IPS-15b (cell line): ENCODE measurements around the gene KIRREL3.

ENCODE experiments used
- H3K27me3 ChIP-seq: one replicate; pipeline ENCODE4 v1.6.1; 2013; ENCODE audit warnings: low read length; ENCODE audit not compliant: control insufficient read depth, insufficient read depth
- H3K36me3 ChIP-seq: one replicate; pipeline ENCODE4 v1.6.1; 2013; ENCODE audit warnings: low read length; ENCODE audit not compliant: control insufficient read depth, insufficient read depth
- H3K4me1 ChIP-seq: one replicate; pipeline ENCODE4 v1.6.1; 2013; ENCODE audit warnings: mild to moderate bottlenecking, low read length; ENCODE audit not compliant: control insufficient read depth, insufficient read depth
- H3K4me3 ChIP-seq: one replicate; pipeline ENCODE4 v1.5.1; 2013; ENCODE audit warnings: low read depth, low read length
- H3K9ac ChIP-seq: one replicate; pipeline ENCODE4 v1.6.1; 2013; ENCODE audit warnings: low read depth, mild to moderate bottlenecking, low read length
- H3K9me3 ChIP-seq: one replicate; pipeline ENCODE4 v1.6.1; 2013; ENCODE audit warnings: mild to moderate bottlenecking, low read length; ENCODE audit not compliant: control insufficient read depth, insufficient read depth

Gene KIRREL3

DNA sequence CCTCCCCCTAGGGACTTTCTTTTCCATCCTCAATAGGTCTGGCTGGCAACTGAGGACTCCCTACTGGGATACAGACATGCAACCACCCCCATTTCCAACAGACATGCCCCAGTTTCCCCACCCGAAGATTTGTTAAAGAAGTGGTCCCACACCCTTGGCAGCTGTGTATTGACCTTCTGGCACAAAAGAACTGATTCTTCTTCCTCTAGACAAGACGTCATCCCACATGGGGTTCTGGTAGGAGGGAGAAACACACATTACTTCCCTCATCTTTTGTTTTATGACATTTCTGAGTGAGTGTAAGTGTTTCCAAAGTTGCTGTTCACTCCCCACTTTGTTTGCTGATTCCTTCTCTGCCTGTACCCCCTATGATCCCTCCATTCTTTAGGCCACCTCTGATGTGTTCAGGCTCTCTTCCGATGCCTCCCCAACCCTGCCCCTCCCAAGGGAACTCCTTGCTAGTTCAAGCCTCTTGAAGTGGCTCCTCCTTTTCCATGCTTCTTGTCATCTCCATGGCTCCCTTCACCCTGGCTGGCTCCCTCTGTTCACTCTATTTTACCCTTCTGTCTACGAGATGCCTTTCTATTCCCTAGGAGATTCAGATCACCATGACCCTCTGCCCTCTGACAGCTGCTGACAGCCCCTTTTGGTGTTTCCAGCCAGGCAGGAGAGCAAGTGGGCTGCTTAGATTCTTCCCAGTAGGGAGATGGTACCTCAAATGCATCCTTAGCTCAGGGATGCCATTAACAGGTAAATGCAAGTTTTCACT, 4.3 kb downstream of the KIRREL3 start:
- no peaks in the 10 kb centered on the region for H3K9me3 ChIP-seq
- no peaks in the 10 kb centered on the region for H3K36me3 ChIP-seq
- peaks cover 52% of the 10 kb centered on the region for H3K27me3 ChIP-seq
- H3K4me3 ChIP-seq, result no peak overlapping the region
- H3K4me1 ChIP-seq, result peaks cover 4% of the 10 kb centered on the region
- H3K9ac ChIP-seq, result no peak overlapping the region

DNA sequence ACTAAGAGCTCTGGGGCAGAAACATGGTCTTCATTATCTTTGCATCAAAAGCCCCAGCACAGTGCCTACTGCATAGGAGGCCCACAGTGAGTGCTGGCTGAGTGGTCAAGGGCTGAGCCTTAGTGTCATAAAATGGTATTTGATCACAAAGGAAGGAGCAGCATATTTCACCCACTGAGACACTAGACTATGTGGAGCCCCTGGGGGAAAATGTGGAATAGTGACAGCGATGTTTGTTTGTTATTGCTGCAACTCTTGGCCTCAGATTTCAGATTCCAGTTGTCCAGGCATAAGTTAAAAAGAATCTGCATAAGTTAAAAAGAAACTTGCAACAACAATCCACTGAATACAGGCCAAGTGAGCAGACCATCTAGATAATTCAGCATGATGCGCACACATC, 7.0 kb downstream of the KIRREL3 start:
- peaks cover 2% of the 10 kb centered on the region for H3K4me1 ChIP-seq
- H3K27me3 ChIP-seq, result peaks cover 39% of the 10 kb centered on the region
- H3K9me3 ChIP-seq, result no peaks in the 10 kb centered on the region
- no peak overlapping the region for H3K4me3 ChIP-seq
- no peak overlapping the region for H3K9ac ChIP-seq
- no peaks in the 10 kb centered on the region for H3K36me3 ChIP-seq

- no peaks in the 10 kb centered on the region for H3K9me3 ChIP-seq
- H3K9ac ChIP-seq, result no peak overlapping the region
- no peaks in the 10 kb centered on the region for H3K36me3 ChIP-seq
- H3K4me1 ChIP-seq, result peaks cover 2% of the 10 kb centered on the region
- no peak overlapping the region for H3K4me3 ChIP-seq
- peaks cover 31% of the 10 kb centered on the region for H3K27me3 ChIP-seq
These were observed 7.8 kb downstream of the KIRREL3 start for GRCh38 chr11:126992804-126993111.

DNA sequence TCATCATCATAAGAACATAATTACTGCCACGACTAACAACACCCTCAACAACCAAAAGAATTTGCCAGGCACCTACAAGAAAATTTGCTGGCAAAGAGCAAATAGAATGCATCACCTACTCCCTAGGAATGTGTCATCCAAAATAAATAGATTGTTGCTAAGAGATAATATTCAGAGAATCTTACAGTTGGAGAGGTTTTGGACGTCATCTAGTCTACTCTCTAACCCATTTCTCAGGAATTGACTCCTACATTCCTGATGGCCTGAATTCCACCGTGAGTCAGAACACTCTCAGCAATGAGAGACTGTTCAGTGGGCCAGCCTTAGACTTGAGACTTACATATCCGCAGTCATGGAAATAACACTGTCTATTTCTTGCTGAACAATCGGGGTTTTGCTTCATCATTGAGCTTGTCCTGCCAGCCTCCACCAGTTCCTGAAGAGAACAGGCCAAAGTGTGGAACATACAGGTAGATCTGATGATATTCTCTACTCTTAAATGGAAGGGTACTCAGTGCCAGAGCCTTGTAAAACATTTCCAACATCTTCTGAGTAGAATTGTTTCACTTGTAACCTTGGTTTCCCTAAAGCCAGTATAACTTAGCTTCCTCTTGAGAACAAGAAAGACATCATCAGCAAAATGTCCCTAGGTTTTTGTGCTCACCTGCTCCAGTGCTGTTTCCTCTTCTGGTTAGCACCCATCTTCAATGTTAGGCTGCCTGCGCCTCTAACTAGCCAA, 8.3 kb downstream of the KIRREL3 start:
- H3K4me3 ChIP-seq, result no peak overlapping the region
- H3K36me3 ChIP-seq, result no peaks in the 10 kb centered on the region
- H3K9me3 ChIP-seq, result no peaks in the 10 kb centered on the region
- no peak overlapping the region for H3K9ac ChIP-seq
- peaks cover 28% of the 10 kb centered on the region for H3K27me3 ChIP-seq
- H3K4me1 ChIP-seq, result peaks cover 2% of the 10 kb centered on the region

DNA sequence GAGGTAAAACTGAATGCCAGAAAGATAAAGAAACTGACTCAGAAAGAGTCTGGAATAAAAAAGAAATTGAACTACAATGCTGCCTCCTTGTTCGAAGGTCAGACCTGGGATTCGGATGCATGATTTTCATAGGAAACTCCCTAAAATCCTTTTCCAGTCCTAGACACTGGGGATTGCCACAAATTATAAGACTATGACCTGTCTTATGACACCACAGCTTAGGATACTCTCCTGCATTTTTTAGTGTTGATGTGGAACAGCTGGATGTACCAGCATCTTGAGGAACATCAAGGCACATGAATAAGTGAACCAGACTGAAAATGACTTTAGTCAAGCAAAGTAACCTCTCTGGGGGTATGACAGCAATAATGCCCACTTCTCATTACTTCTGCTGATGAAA, 9.0 kb downstream of the KIRREL3 start:
- Histone ChIP-seq H3K9ac (no peak overlapping the region), H3K4me3 (no peak overlapping the region), H3K9me3 (no peaks in the 10 kb centered on the region), H3K27me3 (peaks cover 24% of the 10 kb centered on the region), H3K36me3 (no peaks in the 10 kb centered on the region), H3K4me1 (peaks cover 2% of the 10 kb centered on the region)

- Histone ChIP-seq H3K9ac (no peak overlapping the region), H3K36me3 (no peaks in the 10 kb centered on the region), H3K27me3 (peaks cover 18% of the 10 kb centered on the region), H3K4me1 (peaks cover 2% of the 10 kb centered on the region), H3K4me3 (peak overlapping the region; percentile 8), H3K9me3 (no peaks in the 10 kb centered on the region)
These were observed 9.7 kb downstream of the KIRREL3 start for GRCh38 chr11:126990716-126991480.

- Histone ChIP-seq H3K27me3 (peaks cover 18% of the 10 kb centered on the region), H3K4me1 (peaks cover 2% of the 10 kb centered on the region), H3K9ac (no peak overlapping the region), H3K4me3 (peak overlapping the region; percentile 23), H3K9me3 (no peaks in the 10 kb centered on the region), H3K36me3 (no peaks in the 10 kb centered on the region)
These were observed 10.4 kb downstream of the KIRREL3 start for GRCh38 chr11:126989942-126990715.

- Histone ChIP-seq H3K9ac (no peak overlapping the region), H3K27me3 (peaks cover 18% of the 10 kb centered on the region), H3K4me3 (no peak overlapping the region), H3K4me1 (peaks cover 2% of the 10 kb centered on the region), H3K36me3 (no peaks in the 10 kb centered on the region), H3K9me3 (no peaks in the 10 kb centered on the region)
These were observed 11.9 kb downstream of the KIRREL3 start for GRCh38 chr11:126988655-126989054.

GRCh38 chr11:126981635-126982034, 18.9 kb downstream of the KIRREL3 start:
- H3K9me3 ChIP-seq, result no peaks in the 10 kb centered on the region
- H3K4me3 ChIP-seq, result no peak overlapping the region
- no peaks in the 10 kb centered on the region for H3K36me3 ChIP-seq
- H3K4me1 ChIP-seq, result peaks cover 11% of the 10 kb centered on the region
- no peak overlapping the region for H3K9ac ChIP-seq
- H3K27me3 ChIP-seq, result no peaks in the 10 kb centered on the region

GRCh38 chr11:126978911-126979310, 21.7 kb downstream of the KIRREL3 start:
- Histone ChIP-seq H3K9ac (no peak overlapping the region), H3K36me3 (no peaks in the 10 kb centered on the region), H3K9me3 (no peaks in the 10 kb centered on the region), H3K4me1 (peaks cover 11% of the 10 kb centered on the region), H3K4me3 (no peak overlapping the region), H3K27me3 (no peaks in the 10 kb centered on the region)

DNA sequence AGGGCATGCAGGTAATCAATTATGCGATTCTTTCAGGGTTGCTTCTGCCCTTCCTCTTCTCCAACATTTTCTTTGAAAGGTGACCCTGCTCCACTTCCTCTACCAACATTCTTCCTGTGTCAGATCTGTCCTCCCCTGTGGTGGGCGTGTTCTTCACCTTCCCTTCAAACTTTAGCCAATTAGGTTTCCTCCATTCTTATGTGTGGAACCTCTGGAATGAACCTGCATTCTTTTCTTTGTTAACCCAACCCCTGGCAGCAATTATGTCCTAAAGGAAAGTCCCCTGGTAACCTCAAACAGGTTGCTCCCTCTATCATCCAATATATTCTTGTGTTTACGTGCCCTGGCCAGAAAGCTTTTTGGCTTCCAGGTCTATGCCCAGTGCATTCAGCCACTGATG, 22.4 kb downstream of the KIRREL3 start:
- Histone ChIP-seq H3K9ac (no peak overlapping the region), H3K4me1 (peaks cover 11% of the 10 kb centered on the region), H3K9me3 (no peaks in the 10 kb centered on the region), H3K27me3 (no peaks in the 10 kb centered on the region), H3K4me3 (no peak overlapping the region), H3K36me3 (no peaks in the 10 kb centered on the region)
